Measurements from ENCODE around the gene RRP1B.

GRCh38 chr21:43734131-43734927 lies 75.0 kb downstream of the RRP1B start:
- TF ChIP-seq SIN3A (IDR thresholded peaks at IDR 0.05; ENCODE audit: borderline replicate concordance, insufficient read depth, low read length) (no peak), TAF1 (IDR thresholded peaks at IDR 0.05; ENCODE audit: borderline replicate concordance, insufficient read depth, low read length) (no peak)

Measured in PFSK-1 (cell line).